PFSK-1 (cell line): ENCODE results near the gene EARS2.

Experiments
- FOXP2 ChIP-seq: optimal IDR thresholded peaks from 2 replicates; pipeline ENCODE3; 2011; ENCODE audit warnings: borderline replicate concordance, control low read depth, inconsistent platforms; ENCODE audit not compliant: insufficient read depth; ENCODE audit errors: extremely low read length, extremely low read depth
- POLR2AphosphoS5 ChIP-seq: IDR thresholded peaks from 2 replicates; pipeline ENCODE4 v1.6.1; 2012; ENCODE audit warnings: low read depth, mild to moderate bottlenecking, control low read depth, low read length, moderate library complexity
- SIN3A ChIP-seq: IDR thresholded peaks from 2 replicates; pipeline ENCODE4 v1.6.1; 2012; ENCODE audit warnings: mild to moderate bottlenecking, low read length, moderate library complexity, borderline replicate concordance; ENCODE audit not compliant: insufficient read depth
- TAF1 ChIP-seq: IDR thresholded peaks from 2 replicates; pipeline ENCODE4 v1.6.1; 2012; ENCODE audit warnings: low read length, control low read depth, borderline replicate concordance; ENCODE audit not compliant: insufficient read depth
- TF ChIP-seq, protein P1 (sequence below), 2 experiments: IDR thresholded peaks; 2 replicates each; pipeline versions ENCODE4 v1.6.1 to v1.8.0; 2011 to 2012; ENCODE audit warnings: low read depth in 2 of 2, low read length in 2 of 2, control low read depth in 1 of 2, inconsistent platforms in 1 of 2, mild to moderate bottlenecking in 1 of 2, moderate library complexity in 1 of 2; ENCODE audit not compliant: insufficient read depth in 1 of 2

The EARS2 gene

GRCh38 chr16:23498863-23499262, 58.3 kb downstream of the EARS2 start:
- TF ChIP-seq SIN3A, result no peak

DNA sequence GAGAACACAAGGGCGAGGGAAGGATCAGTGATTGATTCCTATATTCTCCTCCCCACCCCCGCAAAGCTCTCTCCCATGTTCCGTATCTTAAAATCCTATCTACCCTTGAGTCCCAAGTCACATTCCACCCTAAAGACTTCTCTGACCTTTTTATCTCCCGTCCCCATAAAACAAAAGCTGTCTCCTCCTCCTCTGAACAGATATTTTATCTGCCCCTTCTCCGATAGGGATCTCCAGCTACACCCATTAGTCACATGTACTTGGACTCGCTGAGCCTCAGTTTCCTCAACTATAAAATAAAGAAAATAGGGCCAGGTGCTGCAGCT, 59.6 kb downstream of the EARS2 start:
- no peak for TF ChIP-seq POLR2AphosphoS5
- no peak for TF ChIP-seq TAF1
- no peak for TF ChIP-seq SIN3A
- no peak for TF ChIP-seq FOXP2
- TF ChIP-seq, protein P1, sequence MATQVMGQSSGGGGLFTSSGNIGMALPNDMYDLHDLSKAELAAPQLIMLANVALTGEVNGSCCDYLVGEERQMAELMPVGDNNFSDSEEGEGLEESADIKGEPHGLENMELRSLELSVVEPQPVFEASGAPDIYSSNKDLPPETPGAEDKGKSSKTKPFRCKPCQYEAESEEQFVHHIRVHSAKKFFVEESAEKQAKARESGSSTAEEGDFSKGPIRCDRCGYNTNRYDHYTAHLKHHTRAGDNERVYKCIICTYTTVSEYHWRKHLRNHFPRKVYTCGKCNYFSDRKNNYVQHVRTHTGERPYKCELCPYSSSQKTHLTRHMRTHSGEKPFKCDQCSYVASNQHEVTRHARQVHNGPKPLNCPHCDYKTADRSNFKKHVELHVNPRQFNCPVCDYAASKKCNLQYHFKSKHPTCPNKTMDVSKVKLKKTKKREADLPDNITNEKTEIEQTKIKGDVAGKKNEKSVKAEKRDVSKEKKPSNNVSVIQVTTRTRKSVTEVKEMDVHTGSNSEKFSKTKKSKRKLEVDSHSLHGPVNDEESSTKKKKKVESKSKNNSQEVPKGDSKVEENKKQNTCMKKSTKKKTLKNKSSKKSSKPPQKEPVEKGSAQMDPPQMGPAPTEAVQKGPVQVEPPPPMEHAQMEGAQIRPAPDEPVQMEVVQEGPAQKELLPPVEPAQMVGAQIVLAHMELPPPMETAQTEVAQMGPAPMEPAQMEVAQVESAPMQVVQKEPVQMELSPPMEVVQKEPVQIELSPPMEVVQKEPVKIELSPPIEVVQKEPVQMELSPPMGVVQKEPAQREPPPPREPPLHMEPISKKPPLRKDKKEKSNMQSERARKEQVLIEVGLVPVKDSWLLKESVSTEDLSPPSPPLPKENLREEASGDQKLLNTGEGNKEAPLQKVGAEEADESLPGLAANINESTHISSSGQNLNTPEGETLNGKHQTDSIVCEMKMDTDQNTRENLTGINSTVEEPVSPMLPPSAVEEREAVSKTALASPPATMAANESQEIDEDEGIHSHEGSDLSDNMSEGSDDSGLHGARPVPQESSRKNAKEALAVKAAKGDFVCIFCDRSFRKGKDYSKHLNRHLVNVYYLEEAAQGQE (IDR thresholded peaks at IDR 0.05; ENCODE audit: insufficient read depth in 1 of 2, low read depth in 2 of 2, low read length in 2 of 2), result no peak

- no peak for TF ChIP-seq POLR2AphosphoS5
- no peak for TF ChIP-seq TAF1
- no peak for TF ChIP-seq FOXP2
- TF ChIP-seq, protein P1 (IDR thresholded peaks at IDR 0.05; ENCODE audit: insufficient read depth in 1 of 2, low read depth in 2 of 2, low read length in 2 of 2), result no peak
- TF ChIP-seq SIN3A, result no peak
Measured at GRCh38 chr16:23496821-23497542, 60.2 kb downstream of the EARS2 start.

DNA sequence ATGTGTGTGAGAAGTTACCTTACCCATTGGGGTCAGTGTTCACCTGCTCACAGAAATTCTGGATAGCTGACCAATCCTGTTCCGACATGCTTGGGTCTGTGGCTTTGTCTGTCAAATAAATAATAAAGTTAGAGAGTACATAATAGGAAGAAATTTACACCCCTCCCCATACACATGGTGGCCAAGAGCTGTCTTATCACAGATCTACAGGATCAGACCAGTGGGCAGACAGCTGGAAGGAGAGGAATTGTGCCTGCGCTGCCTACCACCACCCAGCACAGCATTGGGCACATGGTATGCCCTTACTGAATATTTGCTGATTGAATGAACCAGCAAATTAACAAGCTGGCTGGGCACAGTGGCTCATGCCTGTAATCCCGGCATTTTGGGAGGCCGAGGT, 61.5 kb downstream of the EARS2 start:
- TF ChIP-seq TAF1, result no peak

GRCh38 chr16:23494188-23494587, 63.0 kb downstream of the EARS2 start:
- TF ChIP-seq TAF1 (no peak), FOXP2 (no peak), POLR2AphosphoS5 (no peak), SIN3A (no peak)
- TF ChIP-seq, protein P1 (IDR thresholded peaks at IDR 0.05; ENCODE audit: insufficient read depth in 1 of 2, low read depth in 2 of 2, low read length in 2 of 2), result no peak

DNA sequence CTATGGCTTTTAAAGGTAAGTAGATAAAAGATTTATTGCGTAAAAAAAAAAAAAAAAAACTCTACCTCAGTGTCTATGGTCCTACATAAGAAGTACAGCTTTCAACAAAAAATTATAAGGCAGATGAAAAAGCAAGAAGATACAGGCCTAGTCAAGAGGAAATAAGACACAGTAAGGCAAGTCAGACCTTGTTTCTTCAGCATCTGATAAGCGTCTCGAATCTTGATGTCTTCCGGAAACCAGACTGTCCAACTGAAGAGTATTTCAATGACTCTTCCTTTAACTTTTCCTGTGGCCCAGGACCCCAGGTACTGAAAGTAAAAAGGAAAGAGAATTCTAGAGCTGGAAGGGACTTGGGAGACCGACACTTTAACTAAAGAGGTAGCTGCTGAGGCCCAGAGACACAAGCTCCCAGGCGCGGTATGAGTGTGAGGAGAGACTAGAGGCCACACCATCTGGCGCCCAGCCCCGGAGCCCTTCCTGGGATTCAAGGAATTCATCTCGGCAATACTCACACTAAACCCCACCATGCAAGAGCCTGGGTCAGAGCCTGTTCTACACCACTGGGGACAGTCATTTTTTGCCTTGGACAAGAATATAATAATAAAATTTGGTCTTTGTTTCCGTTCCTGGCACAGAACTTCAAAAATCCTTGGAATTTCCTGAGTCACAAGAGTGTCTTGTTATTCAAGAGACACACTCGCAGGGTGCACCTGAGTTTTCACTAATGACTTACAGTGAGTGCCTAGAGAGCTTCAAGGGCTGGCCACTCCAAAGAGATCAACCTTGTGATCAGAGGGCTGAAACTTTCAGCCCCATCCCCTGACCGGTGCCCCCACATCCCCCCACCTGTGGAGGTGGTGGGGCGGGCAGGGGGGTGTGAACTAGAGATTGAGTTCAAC, 65.4 kb downstream of the EARS2 start:
- TF ChIP-seq POLR2AphosphoS5 (no peak), FOXP2 (no peak), TAF1 (no peak), SIN3A (no peak)
- TF ChIP-seq, protein P1 (IDR thresholded peaks at IDR 0.05; ENCODE audit: insufficient read depth in 1 of 2, low read depth in 2 of 2, low read length in 2 of 2), result no peak
